SK-N-SH treated with all-trans-retinoic acid at 6 μM for 48 hours (cell line): ENCODE data around the gene HSD17B11.

Experiments
- ATAC-seq: fragments of 200-7000 bp; cut with Tn5 transposase; 3 replicates; pipeline ENCODE4 v1.9.1; 2020; ENCODE audit warnings: mild to moderate bottlenecking, moderate library complexity
- ARNTL ChIP-seq: fragments of 450-650 bp; formaldehyde crosslinking; IDR thresholded peaks from 2 replicates; pipeline ENCODE4 v1.5.0; 2020; ENCODE audit warnings: low read depth, mild to moderate bottlenecking, moderate library complexity, borderline replicate concordance
- CREB5 ChIP-seq: fragments of 250-450 bp; sonication (Bioruptor Pico); IDR thresholded peaks from 2 replicates; pipeline ENCODE4 v1.5.1; 2020; ENCODE audit warnings: low read depth, mild to moderate bottlenecking, moderate library complexity
- CSDC2 ChIP-seq: fragments of 250-450 bp; sonication (Bioruptor Pico); IDR thresholded peaks from 2 replicates; pipeline ENCODE4 v1.5.0; 2020; ENCODE audit warnings: mild to moderate bottlenecking, moderate library complexity
- CSRNP3 ChIP-seq: fragments of 250-450 bp; sonication (Bioruptor Pico); IDR thresholded peaks from 2 replicates; pipeline ENCODE4 v1.5.1; 2021; ENCODE audit warnings: mild to moderate bottlenecking, moderate library complexity
- ESRRG ChIP-seq: fragments of 250-450 bp; sonication (Bioruptor Pico); IDR thresholded peaks from 2 replicates; pipeline ENCODE4 v1.6.1; 2021; ENCODE audit warnings: mild to moderate bottlenecking
- GLIS3 ChIP-seq: fragments of 250-450 bp; sonication (Bioruptor Pico); IDR thresholded peaks from 2 replicates; pipeline ENCODE4 v1.5.0; 2020; ENCODE audit warnings: mild to moderate bottlenecking, moderate library complexity
- ISL1 ChIP-seq: fragments of 250-450 bp; sonication (Bioruptor Pico); IDR thresholded peaks from 2 replicates; pipeline ENCODE4 v2.1.2; 2022; ENCODE audit warnings: mild to moderate bottlenecking, moderate library complexity
- OSR1 ChIP-seq: fragments of 250-450 bp; sonication (Bioruptor Pico); IDR thresholded peaks from 2 replicates; pipeline ENCODE4 v1.8.0; 2022; ENCODE audit warnings: moderate library complexity, mild to moderate bottlenecking, inconsistent platforms
- PATZ1 ChIP-seq: fragments of 250-450 bp; sonication (Bioruptor Pico); IDR thresholded peaks from 2 replicates; pipeline ENCODE4 v1.8.0; 2020; ENCODE audit warnings: mild to moderate bottlenecking, moderate library complexity, borderline replicate concordance
- POU6F1 ChIP-seq: fragments of 250-450 bp; sonication (Bioruptor Pico); IDR thresholded peaks from 2 replicates; pipeline ENCODE4 v1.8.0; 2021; ENCODE audit warnings: low read depth, mild to moderate bottlenecking, moderate library complexity, borderline replicate concordance
- PPARA ChIP-seq: fragments of 250-450 bp; sonication (Bioruptor Pico); IDR thresholded peaks from 2 replicates; pipeline ENCODE4 v1.5.0; 2020; ENCODE audit warnings: mild to moderate bottlenecking, borderline replicate concordance
- RARB ChIP-seq: fragments of 250-450 bp; sonication (Bioruptor Pico); IDR thresholded peaks from 2 replicates; pipeline ENCODE4 v1.8.0; 2021; ENCODE audit warnings: mild to moderate bottlenecking, moderate library complexity
- TCF4 ChIP-seq: fragments of 250-450 bp; sonication (Bioruptor Pico); IDR thresholded peaks from 2 replicates; pipeline ENCODE4 v1.8.0; 2021; ENCODE audit warnings: mild to moderate bottlenecking, moderate library complexity, borderline replicate concordance
- TOX ChIP-seq: fragments of 250-450 bp; sonication (Bioruptor Pico); IDR thresholded peaks from 2 replicates; pipeline ENCODE4 v1.8.0; 2021; ENCODE audit warnings: mild to moderate bottlenecking, moderate library complexity, borderline replicate concordance
- TSHZ2 ChIP-seq: fragments of 250-450 bp; sonication (Bioruptor Pico); IDR thresholded peaks from 2 replicates; pipeline ENCODE4 v1.5.0; 2020; ENCODE audit warnings: mild to moderate bottlenecking, moderate library complexity
- ZC3H10 ChIP-seq: fragments of 250-450 bp; sonication (Bioruptor Pico); IDR thresholded peaks from 2 replicates; pipeline ENCODE4 v1.5.1; 2021; ENCODE audit warnings: mild to moderate bottlenecking, moderate library complexity
- ZFP3 ChIP-seq: fragments of 250-450 bp; sonication (Bioruptor Pico); IDR thresholded peaks from 2 replicates; pipeline ENCODE4 v1.5.0; 2020; ENCODE audit warnings: mild to moderate bottlenecking, moderate library complexity
- ZFP30 ChIP-seq: fragments of 450-650 bp; formaldehyde crosslinking; IDR thresholded peaks from 2 replicates; pipeline ENCODE4 v1.5.0; 2022; ENCODE audit warnings: mild to moderate bottlenecking, moderate library complexity
- ZNF8 ChIP-seq: fragments of 450-650 bp; formaldehyde crosslinking; IDR thresholded peaks from 2 replicates; pipeline ENCODE4 v1.5.0; 2020; ENCODE audit warnings: mild to moderate bottlenecking, moderate library complexity

HSD17B11 gene

DNA sequence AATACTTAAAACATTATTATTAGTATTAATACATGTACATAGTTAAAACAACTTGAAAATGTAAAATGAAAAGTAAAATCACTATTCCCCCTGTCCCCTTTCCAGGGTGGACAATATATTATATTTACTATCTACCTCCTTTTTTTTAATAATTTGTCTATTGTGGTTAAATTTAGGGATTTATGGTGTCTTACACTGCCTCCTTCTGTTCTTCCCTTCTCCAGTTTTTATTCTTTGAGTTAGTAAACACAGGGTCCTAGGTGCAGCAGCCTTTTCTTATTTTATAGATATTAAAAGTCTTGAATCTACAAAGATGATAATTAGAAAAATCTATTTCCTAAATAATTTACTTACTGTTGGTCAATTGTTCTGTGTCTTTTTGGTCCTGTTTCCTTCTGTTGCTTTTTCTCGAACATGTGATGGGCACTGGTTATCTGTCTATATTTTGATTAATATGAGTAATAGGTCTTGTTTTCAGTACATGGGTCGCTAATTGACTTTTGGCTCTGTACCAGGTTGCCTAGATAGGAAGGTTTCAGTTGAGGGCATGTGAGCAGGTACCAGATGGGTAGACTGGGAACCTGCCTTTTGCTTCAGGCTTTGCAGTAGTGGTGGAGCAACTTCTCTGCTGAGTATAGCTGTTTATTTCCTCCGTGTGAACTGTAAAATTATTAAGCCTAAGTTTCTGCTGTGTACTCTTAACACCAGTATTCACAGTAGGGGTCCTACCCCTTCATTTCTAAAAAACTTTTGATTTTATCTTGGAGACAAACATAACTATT lies 32.5 kb upstream of the HSD17B11 start:
- no peak for ATAC-seq
- no peak for TF ChIP-seq TCF4
- TF ChIP-seq RARB (CRISPR knock-in tag) = no peak
- TF ChIP-seq OSR1 (CRISPR knock-in tag) = no peak

DNA sequence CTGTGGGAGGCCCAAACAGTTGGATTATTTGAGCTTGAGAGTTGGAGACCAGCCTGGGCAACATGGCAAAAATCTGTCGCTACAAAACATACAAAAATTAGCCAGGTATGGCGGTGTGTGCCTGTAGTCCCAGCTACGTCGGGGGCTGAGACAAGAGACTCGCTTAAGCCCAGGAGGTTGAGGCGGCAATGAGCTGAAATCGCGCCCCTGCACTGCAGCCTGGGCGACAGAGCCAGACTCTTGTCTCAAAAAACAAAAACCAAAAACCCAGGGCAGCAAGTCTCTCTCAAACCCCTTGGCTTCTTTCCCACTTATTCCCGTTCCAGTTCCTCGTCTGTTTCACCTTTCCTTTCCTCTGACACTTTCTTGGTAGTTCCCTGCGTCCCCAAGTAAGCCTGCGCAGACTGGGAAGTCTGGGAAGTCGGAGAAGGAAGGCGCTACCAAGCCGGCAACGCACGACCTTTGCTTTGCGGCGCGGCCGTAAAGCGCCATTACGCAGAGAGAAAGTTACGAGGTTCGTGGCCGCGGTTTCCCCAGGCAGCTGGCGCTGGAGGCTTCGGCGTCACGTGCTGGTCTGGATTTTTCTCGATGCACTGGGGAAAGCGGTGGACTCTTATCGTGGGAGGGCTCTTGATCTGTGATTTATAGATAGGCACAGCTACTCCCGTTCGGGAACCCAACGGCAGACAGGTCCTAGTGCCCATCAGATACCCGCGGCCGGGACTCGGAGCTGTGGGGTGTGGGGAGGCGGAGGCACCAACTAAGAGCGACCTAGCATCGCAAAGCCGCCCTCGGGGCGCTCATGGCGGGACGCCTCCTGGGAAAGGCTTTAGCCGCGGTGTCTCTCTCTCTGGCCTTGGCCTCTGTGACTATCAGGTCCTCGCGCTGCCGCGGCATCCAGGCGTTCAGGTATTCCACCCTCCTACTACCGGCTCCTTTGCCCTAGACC lies 31.4 kb upstream of the HSD17B11 start, which contains the start of gene NUDT9:
TSS of gene NUDT9 (plus strand) at position 470 of the 949 bp plus-strand sequence. CDS start at position 803, 333 bp downstream.
- TF ChIP-seq ZFP30 (CRISPR knock-in tag) (no peak), CSRNP3 (CRISPR knock-in tag) (no peak), ZFP3 (0 out of 2 replicates have a peak, but pooled peaks have one; percentile 41), TSHZ2 (CRISPR knock-in tag) (peak; percentile 67; the same call in 1 of the 2 replicates), ZNF8 (no peak), CSDC2 (no peak), ESRRG (CRISPR knock-in tag) (no peak), TCF4 (peak; percentile 28; the same call in 1 of the 2 replicates)
- peak; percentile 97 for ATAC-seq

- no peak for TF ChIP-seq GLIS3 (CRISPR knock-in tag)
- no peak for ATAC-seq
These were observed 29.4 kb upstream of the HSD17B11 start for GRCh38 chr4:87420276-87420830.

DNA sequence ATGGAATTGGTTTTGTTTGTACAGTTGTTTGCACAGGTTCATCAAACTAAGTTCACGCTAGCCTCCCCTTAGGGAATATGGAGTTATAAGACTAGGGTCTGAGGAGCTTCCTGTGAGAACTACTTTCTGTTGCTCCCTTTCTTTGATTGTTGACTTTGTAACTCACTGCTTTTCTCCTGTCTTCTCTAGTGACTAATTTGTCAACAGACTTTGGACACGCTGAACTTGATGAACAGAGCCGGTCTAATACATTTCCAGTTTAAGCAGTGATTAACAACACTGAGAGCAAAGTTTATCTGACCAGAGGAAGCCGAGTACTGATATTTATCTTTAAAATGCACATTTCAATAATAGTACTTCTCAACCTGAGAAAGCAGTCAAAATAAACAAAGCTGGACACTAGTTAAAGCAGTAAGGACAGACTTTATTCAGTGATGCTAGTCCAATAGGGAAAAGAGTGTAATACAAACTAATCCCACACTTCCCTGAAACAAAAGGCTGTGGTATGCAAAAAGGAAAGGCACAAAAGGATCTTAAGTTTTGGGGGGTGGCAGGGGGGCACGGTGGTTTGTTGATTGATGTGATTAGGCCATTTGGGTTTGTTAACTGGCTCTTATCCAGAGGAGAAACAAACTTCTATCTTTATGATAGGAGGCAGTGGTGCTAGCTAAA lies 28.7 kb upstream of the HSD17B11 start:
- no peak for ATAC-seq
- no peak for TF ChIP-seq PATZ1 (CRISPR knock-in tag)
- TF ChIP-seq GLIS3 (CRISPR knock-in tag) = no peak
- no peak for TF ChIP-seq ZFP3
- no peak for TF ChIP-seq CREB5 (CRISPR knock-in tag)
- no peak for TF ChIP-seq ESRRG (CRISPR knock-in tag)
- no peak for TF ChIP-seq OSR1 (CRISPR knock-in tag)
- no peak for TF ChIP-seq POU6F1 (CRISPR knock-in tag)
- no peak for TF ChIP-seq ARNTL
- no peak for TF ChIP-seq ISL1 (CRISPR knock-in tag)
- no peak for TF ChIP-seq PPARA (CRISPR knock-in tag)
- no peak for TF ChIP-seq ZC3H10 (CRISPR knock-in tag)
- TF ChIP-seq CSRNP3 (CRISPR knock-in tag) = no peak
- TF ChIP-seq ZNF8 = no peak
- TF ChIP-seq TOX (CRISPR knock-in tag) = no peak
- TF ChIP-seq ZFP30 (CRISPR knock-in tag) = no peak
